CD4-positive, alpha-beta T cell (primary cell): ENCODE data around the gene RFX8. TPM values are rescaled to one million over a fixed set of nuclear protein-coding genes. Genes with fewer than 3 reads are reported as not detected.

Experiments
- ATAC-seq: fragments of 200-7000 bp; cut with Tn5 transposase; one replicate; pipeline ENCODE4 v1.10.0; 2022; ENCODE audit warnings: mild to moderate bottlenecking; ENCODE audit not compliant: poor library complexity
- CTCF ChIA-PET: fragments of 350-600 bp; sonication (Branson Sonifier 250); formaldehyde crosslinking; loops from one replicate; lab custom pipeline; 2021; ENCODE audit warnings: antibody characterized with exemption, inconsistent platforms; lab: Charles Lee
- POLR2A ChIA-PET: fragments of 350-600 bp; sonication (Branson Sonifier 250); formaldehyde crosslinking; loops from one replicate; lab custom pipeline; 2021; ENCODE audit warnings: antibody characterized with exemption, inconsistent platforms; lab: Charles Lee
- DNase-seq, 14 experiments: peaks; one replicate each; pipeline ENCODE4 v3.0.0-alpha.2; 2013 to 2020; ENCODE audit warnings: mixed read lengths in 2 of 14
- H3K27ac ChIP-seq, 2 donors: one replicate each; pipeline versions ENCODE4 v1.5.1 to v1.7.0; 2013; ENCODE audit warnings: low read length in 2 of 2, low read depth in 1 of 2, mild to moderate bottlenecking in 1 of 2
- H3K27me3 ChIP-seq, 2 experiments: 1 replicate in 1 of 2; 2 replicates in 1 of 2; pipeline versions ENCODE4 v1.6.1 to v1.7.0; 2013; ENCODE audit warnings: low read length in 2 of 2, control low read depth in 1 of 2, mild to moderate bottlenecking in 1 of 2, moderate library complexity in 1 of 2; ENCODE audit not compliant: insufficient read depth in 2 of 2, control insufficient read depth in 1 of 2
- H3K36me3 ChIP-seq: one replicate; pipeline ENCODE4 v1.6.1; 2013; ENCODE audit warnings: low read length, control low read depth; ENCODE audit not compliant: insufficient read depth
- H3K4me1 ChIP-seq: one replicate; pipeline ENCODE4 v1.6.1; 2013; ENCODE audit warnings: low read length, control low read depth; ENCODE audit not compliant: insufficient read depth
- H3K4me3 ChIP-seq: one replicate; pipeline ENCODE4 v1.5.1; 2013; ENCODE audit warnings: mild to moderate bottlenecking, low read length, moderate library complexity
- H3K9me3 ChIP-seq, 2 experiments: 1 replicate in 1 of 2; 2 replicates in 1 of 2; pipeline versions ENCODE4 v1.6.1 to v1.7.0; 2013; ENCODE audit warnings: low read length in 2 of 2, mild to moderate bottlenecking in 2 of 2, control low read depth in 1 of 2, moderate library complexity in 1 of 2; ENCODE audit not compliant: control insufficient read depth in 1 of 2, insufficient read depth in 1 of 2
- H3K27ac Mint-ChIP-seq: one replicate; pipeline ENCODE4 v1.8.0; 2020; ENCODE audit warnings: mixed read lengths
- H3K27me3 Mint-ChIP-seq: one replicate; pipeline ENCODE4 v1.8.0; 2021; ENCODE audit warnings: mixed read lengths
- H3K36me3 Mint-ChIP-seq: one replicate; pipeline ENCODE4 v1.8.0; 2021; ENCODE audit warnings: low read depth, mixed read lengths
- H3K4me1 Mint-ChIP-seq: one replicate; pipeline ENCODE4 v1.8.0; 2021; ENCODE audit warnings: low read depth, mixed read lengths
- H3K4me3 Mint-ChIP-seq: one replicate; pipeline ENCODE4 v1.8.0; 2020; ENCODE audit warnings: mild to moderate bottlenecking, mixed read lengths
- H3K9me3 Mint-ChIP-seq: one replicate; pipeline ENCODE4 v1.8.0; 2020; ENCODE audit warnings: mixed read lengths
- intact Hi-C, 2 experiments: fragments of 100-400 bp; cut with DNase I in 1 of 2; cut with micrococcal nuclease in 1 of 2; formaldehyde crosslinking; loops; one replicate each; pipeline versions ENCODE4 v1.15.1 to v1.9.0; 2023 to 2025; cut with DNase I, micrococcal nuclease
- total RNA-seq, 174 experiments: library from RNA in 2 of 174; stranded (reverse) in 2 of 174; gene quantifications; one replicate each; pipeline ENCODE4 v1.2.3 and lab custom pipeline; 2021 to 2026
- TF ChIP-seq, protein P1 (sequence below): fragments of 200-600 bp; IDR thresholded peaks from one replicate; pipeline ENCODE4 v1.8.0; 2022; ENCODE audit warnings: antibody characterized with exemption, mild to moderate bottlenecking

RFX8 gene
- total RNA-seq, 2 experiments from 2014 or later, result 0.67 to 1.1 TPM

DNA sequence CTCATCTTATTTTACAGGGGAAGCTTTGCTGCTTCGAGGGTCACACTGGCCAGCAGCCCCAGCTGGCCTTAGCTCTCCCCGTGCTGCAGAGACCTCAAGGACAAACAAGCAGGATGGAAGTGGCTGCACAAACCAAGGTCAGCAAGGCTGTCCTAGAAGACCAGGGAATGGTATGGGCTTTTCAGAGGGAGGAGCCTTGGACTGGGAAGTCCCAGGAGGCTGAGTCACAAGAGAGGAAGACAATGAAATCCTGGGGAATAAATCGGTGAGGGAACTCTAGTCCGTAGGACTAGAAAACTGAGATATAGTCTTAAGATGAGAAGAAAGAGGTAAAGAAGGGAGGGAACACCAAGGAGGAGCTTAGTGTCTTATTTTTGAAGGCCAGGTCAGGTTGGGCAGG, 103.3 kb downstream of the RFX8 start:
- H3K9me3 Mint-ChIP-seq, result no peaks in the 10 kb centered on the region
- Histone ChIP-seq H3K36me3 (no peaks in the 10 kb centered on the region), H3K4me1 (peaks cover 8% of the 10 kb centered on the region), H3K9me3 (peaks cover 0 to 3% of the 10 kb centered on the region in 2 experiments), H3K27ac (no peak overlapping the region), H3K4me3 (no peak overlapping the region), H3K27me3 (no peaks in the 10 kb centered on the region)
- CTCF ChIA-PET, result no interaction called here
- TF ChIP-seq, protein P1, sequence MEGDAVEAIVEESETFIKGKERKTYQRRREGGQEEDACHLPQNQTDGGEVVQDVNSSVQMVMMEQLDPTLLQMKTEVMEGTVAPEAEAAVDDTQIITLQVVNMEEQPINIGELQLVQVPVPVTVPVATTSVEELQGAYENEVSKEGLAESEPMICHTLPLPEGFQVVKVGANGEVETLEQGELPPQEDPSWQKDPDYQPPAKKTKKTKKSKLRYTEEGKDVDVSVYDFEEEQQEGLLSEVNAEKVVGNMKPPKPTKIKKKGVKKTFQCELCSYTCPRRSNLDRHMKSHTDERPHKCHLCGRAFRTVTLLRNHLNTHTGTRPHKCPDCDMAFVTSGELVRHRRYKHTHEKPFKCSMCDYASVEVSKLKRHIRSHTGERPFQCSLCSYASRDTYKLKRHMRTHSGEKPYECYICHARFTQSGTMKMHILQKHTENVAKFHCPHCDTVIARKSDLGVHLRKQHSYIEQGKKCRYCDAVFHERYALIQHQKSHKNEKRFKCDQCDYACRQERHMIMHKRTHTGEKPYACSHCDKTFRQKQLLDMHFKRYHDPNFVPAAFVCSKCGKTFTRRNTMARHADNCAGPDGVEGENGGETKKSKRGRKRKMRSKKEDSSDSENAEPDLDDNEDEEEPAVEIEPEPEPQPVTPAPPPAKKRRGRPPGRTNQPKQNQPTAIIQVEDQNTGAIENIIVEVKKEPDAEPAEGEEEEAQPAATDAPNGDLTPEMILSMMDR, result no peak
- no peak overlapping the region for H3K27ac Mint-ChIP-seq
- H3K27me3 Mint-ChIP-seq, result no peaks in the 10 kb centered on the region
- intact Hi-C loops, result no loop called here
- H3K36me3 Mint-ChIP-seq, result no peaks in the 10 kb centered on the region
- no peak overlapping the region for H3K4me3 Mint-ChIP-seq
- DNase-seq, result no peak
- H3K4me1 Mint-ChIP-seq, result peaks cover 18% of the 10 kb centered on the region
- POLR2A ChIA-PET, result interaction anchor here (1.4 to 1.6 kb wide), 2 partner anchors 9 to 10 kb away, joined by 4 read pairs; no protein-coding TSS in a partner anchor
- ATAC-seq, result no peak

DNA sequence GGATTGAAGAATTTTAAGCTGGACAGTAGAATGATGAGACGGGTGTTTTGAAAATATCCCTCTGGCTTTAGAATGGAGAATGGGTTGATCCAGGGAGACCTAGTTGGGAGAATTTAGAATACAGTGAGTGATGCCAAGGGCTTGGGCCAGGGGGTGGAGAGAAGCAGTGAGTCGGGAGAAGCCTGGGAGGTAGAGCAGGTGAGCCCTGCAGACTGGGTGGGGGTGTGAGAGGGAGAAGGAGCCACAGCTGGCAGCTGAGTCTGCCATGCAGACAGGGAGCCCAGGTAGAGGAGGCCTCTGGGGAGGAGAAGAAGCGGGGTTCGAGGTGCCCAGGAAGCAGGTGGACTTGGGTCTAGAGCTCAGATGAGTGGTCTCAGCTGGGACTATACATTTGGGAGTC, 105.8 kb downstream of the RFX8 start:
- Mint-ChIP-seq H3K36me3 (no peaks in the 10 kb centered on the region), H3K9me3 (no peaks in the 10 kb centered on the region), H3K4me3 (no peak overlapping the region), H3K27me3 (no peaks in the 10 kb centered on the region), H3K27ac (no peak overlapping the region), H3K4me1 (no peaks in the 10 kb centered on the region)
- ATAC-seq (no peak), DNase-seq (no peak)
- H3K27ac ChIP-seq, result no peak overlapping the region
- POLR2A ChIA-PET, result interaction anchor here (0.6 kb wide), 1 partner anchor 410 kb away, joined by 3 read pairs; no protein-coding TSS in a partner anchor
- intact Hi-C loops, result no loop called here
- H3K4me3 ChIP-seq, result no peak overlapping the region
- TF ChIP-seq, protein P1, result no peak
- no peaks in the 10 kb centered on the region for H3K4me1 ChIP-seq
- CTCF ChIA-PET, result no interaction called here
- peaks cover 0 to 3% of the 10 kb centered on the region in 2 experiments for H3K9me3 ChIP-seq
- no peaks in the 10 kb centered on the region for H3K27me3 ChIP-seq
- H3K36me3 ChIP-seq, result no peaks in the 10 kb centered on the region

DNA sequence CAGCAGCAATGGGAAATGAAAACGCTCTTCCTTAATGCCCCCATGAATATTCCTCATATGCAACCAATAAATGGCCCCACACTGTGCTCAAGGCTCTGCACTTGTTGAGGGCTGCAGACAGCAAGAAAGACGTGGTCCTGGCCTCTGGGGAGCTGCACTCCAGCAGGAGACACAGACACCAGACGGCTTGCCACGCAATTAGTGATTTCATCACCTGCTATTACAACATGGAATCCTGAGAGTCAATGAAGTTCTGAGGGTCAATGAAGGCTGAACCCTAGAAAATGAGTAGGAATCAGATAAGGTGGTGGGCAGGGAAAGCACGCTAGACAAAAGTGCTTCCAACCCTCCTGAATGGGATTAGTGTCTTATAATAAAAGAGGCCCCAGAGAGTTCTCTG, 106.5 kb downstream of the RFX8 start:
- DNase-seq (no peak), ATAC-seq (no peak)
- Mint-ChIP-seq H3K4me1 (no peaks in the 10 kb centered on the region), H3K27ac (no peak overlapping the region), H3K9me3 (no peaks in the 10 kb centered on the region), H3K4me3 (no peak overlapping the region), H3K27me3 (no peaks in the 10 kb centered on the region), H3K36me3 (no peaks in the 10 kb centered on the region)
- intact Hi-C loops, result no loop called here
- CTCF ChIA-PET, result no interaction called here
- Histone ChIP-seq H3K4me3 (no peak overlapping the region), H3K36me3 (no peaks in the 10 kb centered on the region), H3K27ac (no peak overlapping the region), H3K27me3 (no peaks in the 10 kb centered on the region), H3K9me3 (no peaks in the 10 kb centered on the region), H3K4me1 (no peaks in the 10 kb centered on the region)
- POLR2A ChIA-PET, result no interaction called here
- TF ChIP-seq, protein P1, result no peak
